ENCODE results near the gene SPTB.

The SPTB gene

GRCh38 chr14:64725879-64726584 lies 153.7 kb downstream of the SPTB start:
- Histone ChIP-seq H3K27ac (ENCODE audit: low read depth, low read length) (no peak overlapping the region), H3K4me3 (ENCODE audit: low read depth, low read length) (no peak overlapping the region), H3K27me3 (ENCODE audit: control insufficient read depth, insufficient read depth, low read length) (no peaks in the 10 kb centered on the region), H3K9ac (ENCODE audit: low read length) (no peak overlapping the region), H3K36me3 (ENCODE audit: control insufficient read depth, insufficient read depth, low read length) (peaks cover 35% of the 10 kb centered on the region), H3K4me1 (ENCODE audit: control insufficient read depth, insufficient read depth, low read length) (peaks cover 50% of the 10 kb centered on the region), H3K9me3 (ENCODE audit: control insufficient read depth, insufficient read depth, low read depth, low read length) (no peaks in the 10 kb centered on the region)

DNA sequence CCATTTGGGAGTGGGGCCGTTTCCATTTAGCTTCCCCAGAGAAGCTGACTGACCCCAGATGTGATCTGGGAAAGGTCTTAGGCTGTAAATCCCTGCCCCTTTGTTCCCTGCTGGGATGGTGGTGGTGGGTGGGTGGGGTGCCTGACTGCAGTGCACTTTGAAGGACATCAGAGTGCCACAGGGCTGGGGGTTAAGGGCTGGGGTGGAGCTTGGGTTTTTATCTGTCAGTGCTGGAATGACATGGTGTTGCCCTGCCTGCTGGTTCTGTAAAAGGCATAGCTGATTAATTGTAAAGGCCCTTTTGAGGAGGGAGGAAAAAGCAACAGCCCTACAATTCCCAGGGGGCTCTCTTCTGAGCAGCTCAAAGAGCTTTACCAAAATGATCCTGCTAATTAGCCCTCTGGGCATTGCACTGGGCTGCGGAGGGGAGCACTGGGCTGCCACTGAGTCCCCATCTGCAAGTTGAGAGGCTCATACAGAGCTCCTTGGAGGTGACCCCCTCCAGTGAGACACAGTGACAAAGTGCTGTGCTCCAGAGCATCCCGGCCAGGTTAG lies 154.4 kb downstream of the SPTB start:
- Histone ChIP-seq H3K36me3 (ENCODE audit: control insufficient read depth, insufficient read depth, low read length) (peaks cover 28% of the 10 kb centered on the region), H3K9ac (ENCODE audit: low read length) (no peak overlapping the region), H3K9me3 (ENCODE audit: control insufficient read depth, insufficient read depth, low read depth, low read length) (no peaks in the 10 kb centered on the region), H3K4me1 (ENCODE audit: control insufficient read depth, insufficient read depth, low read length) (peaks cover 57% of the 10 kb centered on the region), H3K27ac (ENCODE audit: low read depth, low read length) (no peak overlapping the region), H3K27me3 (ENCODE audit: control insufficient read depth, insufficient read depth, low read length) (no peaks in the 10 kb centered on the region), H3K4me3 (ENCODE audit: low read depth, low read length) (no peak overlapping the region)

GRCh38 chr14:64724578-64724930 lies 155.2 kb downstream of the SPTB start:
- Histone ChIP-seq H3K9me3 (ENCODE audit: control insufficient read depth, insufficient read depth, low read depth, low read length) (no peaks in the 10 kb centered on the region), H3K9ac (ENCODE audit: low read length) (no peak overlapping the region), H3K27me3 (ENCODE audit: control insufficient read depth, insufficient read depth, low read length) (no peaks in the 10 kb centered on the region), H3K27ac (ENCODE audit: low read depth, low read length) (no peak overlapping the region; the same call in 1 of the 2 replicates), H3K4me3 (ENCODE audit: low read depth, low read length) (no peak overlapping the region), H3K4me1 (ENCODE audit: control insufficient read depth, insufficient read depth, low read length) (peaks cover 65% of the 10 kb centered on the region), H3K36me3 (ENCODE audit: control insufficient read depth, insufficient read depth, low read length) (peaks cover 20% of the 10 kb centered on the region)

DNA sequence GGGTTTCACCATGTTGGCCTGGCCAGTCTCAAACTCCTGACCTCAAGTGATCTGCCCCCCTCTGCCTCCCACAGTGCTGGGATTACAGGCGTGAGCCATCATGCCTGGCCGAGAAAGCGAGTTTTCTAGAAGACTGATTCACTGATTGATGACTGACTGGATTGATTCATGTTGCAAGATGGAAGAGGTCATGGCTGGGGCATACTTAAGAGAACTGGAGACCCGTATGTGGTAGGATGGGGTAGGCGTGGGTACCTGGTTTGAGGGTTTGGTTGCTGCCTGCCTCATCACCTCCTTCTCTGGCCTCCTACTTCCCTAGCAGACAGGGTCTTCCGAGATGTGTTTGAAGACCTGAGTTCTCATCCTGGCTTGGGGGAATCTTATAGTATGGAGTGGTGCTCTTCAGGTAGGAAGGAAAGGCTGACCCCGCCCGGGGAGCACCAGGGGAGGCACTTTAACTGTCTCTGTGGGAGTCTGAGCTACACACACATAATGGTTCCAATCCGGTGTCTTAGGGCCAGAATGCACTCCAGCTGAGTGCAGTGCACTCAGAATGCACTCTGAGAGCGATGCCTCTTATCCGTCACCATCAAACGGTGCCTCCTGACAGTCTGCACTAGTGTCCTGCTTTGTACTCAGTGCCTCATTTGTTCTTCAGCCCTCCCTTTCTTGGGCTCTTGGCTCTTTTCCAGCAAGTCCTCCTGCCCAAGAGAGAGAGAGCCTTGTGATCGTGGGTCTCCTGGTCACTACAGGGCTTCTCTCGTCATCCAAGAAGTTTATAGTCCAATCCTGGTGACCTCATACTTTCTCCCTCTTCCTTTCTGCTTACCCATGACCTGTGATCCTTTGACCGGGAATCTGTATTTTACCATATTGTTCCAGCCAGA lies 155.8 kb downstream of the SPTB start:
- Histone ChIP-seq H3K4me3 (ENCODE audit: low read depth, low read length) (no peak overlapping the region), H3K9ac (ENCODE audit: low read length) (no peak overlapping the region), H3K4me1 (ENCODE audit: control insufficient read depth, insufficient read depth, low read length) (peaks cover 70% of the 10 kb centered on the region), H3K9me3 (ENCODE audit: control insufficient read depth, insufficient read depth, low read depth, low read length) (no peaks in the 10 kb centered on the region), H3K27ac (ENCODE audit: low read depth, low read length) (no peak overlapping the region), H3K36me3 (ENCODE audit: control insufficient read depth, insufficient read depth, low read length) (peaks cover 14% of the 10 kb centered on the region), H3K27me3 (ENCODE audit: control insufficient read depth, insufficient read depth, low read length) (no peaks in the 10 kb centered on the region)

- H3K9ac ChIP-seq (ENCODE audit: low read length) = no peak overlapping the region
- H3K27ac ChIP-seq (ENCODE audit: low read depth, low read length) = no peak overlapping the region
- H3K36me3 ChIP-seq (ENCODE audit: control insufficient read depth, insufficient read depth, low read length) = peaks cover 4% of the 10 kb centered on the region
- H3K27me3 ChIP-seq (ENCODE audit: control insufficient read depth, insufficient read depth, low read length) = no peaks in the 10 kb centered on the region
- no peak overlapping the region for H3K4me3 ChIP-seq (ENCODE audit: low read depth, low read length)
- peaks cover 80% of the 10 kb centered on the region for H3K4me1 ChIP-seq (ENCODE audit: control insufficient read depth, insufficient read depth, low read length)
- H3K9me3 ChIP-seq (ENCODE audit: control insufficient read depth, insufficient read depth, low read depth, low read length) = no peaks in the 10 kb centered on the region
Measured at GRCh38 chr14:64722842-64723447, 156.8 kb downstream of the SPTB start.

DNA sequence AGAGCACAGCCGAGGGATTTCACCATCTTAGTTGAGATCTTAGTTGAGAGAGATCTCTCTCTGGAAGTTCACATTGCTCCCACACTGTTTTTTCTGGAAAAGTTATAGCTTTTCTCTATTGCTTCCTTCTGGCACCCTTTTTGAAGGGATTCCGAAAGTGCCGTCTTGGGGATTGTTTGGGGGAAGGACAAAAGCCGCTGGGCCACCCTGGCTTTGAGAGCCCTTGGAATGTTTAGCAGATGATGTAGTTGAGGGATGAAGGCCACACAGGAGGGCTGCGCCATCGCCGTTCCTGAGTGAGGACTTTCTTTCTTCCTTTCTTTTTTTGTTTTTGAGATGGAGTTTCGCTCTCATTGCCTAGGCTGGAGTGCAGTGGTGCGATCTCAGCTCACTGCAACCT lies 157.8 kb downstream of the SPTB start:
- H3K4me3 ChIP-seq (ENCODE audit: low read depth, low read length) = no peak overlapping the region
- H3K36me3 ChIP-seq (ENCODE audit: control insufficient read depth, insufficient read depth, low read length) = no peaks in the 10 kb centered on the region
- H3K27me3 ChIP-seq (ENCODE audit: control insufficient read depth, insufficient read depth, low read length) = no peaks in the 10 kb centered on the region
- H3K27ac ChIP-seq (ENCODE audit: low read depth, low read length) = no peak overlapping the region
- peaks cover 90% of the 10 kb centered on the region for H3K4me1 ChIP-seq (ENCODE audit: control insufficient read depth, insufficient read depth, low read length)
- no peaks in the 10 kb centered on the region for H3K9me3 ChIP-seq (ENCODE audit: control insufficient read depth, insufficient read depth, low read depth, low read length)
- no peak overlapping the region for H3K9ac ChIP-seq (ENCODE audit: low read length)

- Histone ChIP-seq H3K9me3 (ENCODE audit: control insufficient read depth, insufficient read depth, low read depth, low read length) (no peaks in the 10 kb centered on the region), H3K9ac (ENCODE audit: low read length) (no peak overlapping the region), H3K36me3 (ENCODE audit: control insufficient read depth, insufficient read depth, low read length) (no peaks in the 10 kb centered on the region), H3K4me1 (ENCODE audit: control insufficient read depth, insufficient read depth, low read length) (peaks cover 90% of the 10 kb centered on the region), H3K4me3 (ENCODE audit: low read depth, low read length) (no peak overlapping the region), H3K27me3 (ENCODE audit: control insufficient read depth, insufficient read depth, low read length) (no peaks in the 10 kb centered on the region), H3K27ac (ENCODE audit: low read depth, low read length) (no peak overlapping the region)
Measured at GRCh38 chr14:64721391-64721791, 158.3 kb downstream of the SPTB start.

DNA sequence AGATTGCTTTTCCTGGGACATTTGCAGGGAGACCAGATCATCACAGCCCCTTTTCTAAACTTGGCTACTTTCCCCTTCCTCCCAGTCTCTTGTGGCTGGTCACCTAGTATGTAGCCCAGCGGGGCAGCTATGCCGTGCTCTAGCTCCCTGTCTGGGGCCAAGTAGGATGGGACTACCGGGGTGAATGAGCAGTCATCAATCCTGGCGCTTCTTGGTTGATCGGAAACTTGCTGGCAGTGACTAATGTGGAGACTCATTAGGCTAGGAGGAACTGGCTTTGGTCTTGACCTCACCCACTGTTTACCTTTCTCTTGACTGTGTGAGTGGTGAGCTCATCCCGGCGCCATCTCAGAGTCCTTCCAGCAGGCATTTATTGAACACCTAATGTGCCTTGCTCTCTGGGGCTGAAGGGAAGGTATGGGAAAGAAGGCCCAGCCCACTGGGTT lies 159.6 kb downstream of the SPTB start:
- H3K4me1 ChIP-seq (ENCODE audit: control insufficient read depth, insufficient read depth, low read length) = peaks cover 90% of the 10 kb centered on the region
- no peak overlapping the region for H3K27ac ChIP-seq (ENCODE audit: low read depth, low read length)
- no peaks in the 10 kb centered on the region for H3K9me3 ChIP-seq (ENCODE audit: control insufficient read depth, insufficient read depth, low read depth, low read length)
- H3K27me3 ChIP-seq (ENCODE audit: control insufficient read depth, insufficient read depth, low read length) = no peaks in the 10 kb centered on the region
- H3K9ac ChIP-seq (ENCODE audit: low read length) = no peak overlapping the region
- H3K36me3 ChIP-seq (ENCODE audit: control insufficient read depth, insufficient read depth, low read length) = no peaks in the 10 kb centered on the region
- H3K4me3 ChIP-seq (ENCODE audit: low read depth, low read length) = no peak overlapping the region

- Histone ChIP-seq H3K27me3 (ENCODE audit: control insufficient read depth, insufficient read depth, low read length) (peaks cover 4% of the 10 kb centered on the region; the same call in 1 of the 2 replicates), H3K36me3 (ENCODE audit: control insufficient read depth, insufficient read depth, low read length) (no peaks in the 10 kb centered on the region), H3K4me3 (ENCODE audit: low read depth, low read length) (no peak overlapping the region), H3K4me1 (ENCODE audit: control insufficient read depth, insufficient read depth, low read length) (peaks cover 90% of the 10 kb centered on the region), H3K27ac (ENCODE audit: low read depth, low read length) (no peak overlapping the region), H3K9ac (ENCODE audit: low read length) (no peak overlapping the region), H3K9me3 (ENCODE audit: control insufficient read depth, insufficient read depth, low read depth, low read length) (no peaks in the 10 kb centered on the region)
Measured at GRCh38 chr14:64719601-64720000, 160.1 kb downstream of the SPTB start.

- Histone ChIP-seq H3K9ac (ENCODE audit: low read length) (no peak overlapping the region), H3K27me3 (ENCODE audit: control insufficient read depth, insufficient read depth, low read length) (peaks cover 10% of the 10 kb centered on the region; the same call in 1 of the 2 replicates), H3K36me3 (ENCODE audit: control insufficient read depth, insufficient read depth, low read length) (no peaks in the 10 kb centered on the region), H3K4me1 (ENCODE audit: control insufficient read depth, insufficient read depth, low read length) (peaks cover 87% of the 10 kb centered on the region), H3K9me3 (ENCODE audit: control insufficient read depth, insufficient read depth, low read depth, low read length) (no peaks in the 10 kb centered on the region), H3K4me3 (ENCODE audit: low read depth, low read length) (no peak overlapping the region), H3K27ac (ENCODE audit: low read depth, low read length) (no peak overlapping the region)
Measured at GRCh38 chr14:64718762-64719161, 160.9 kb downstream of the SPTB start.

Measured in HUES6 (cell line).